Transverse colon (tissue), 4 donors: ENCODE data around the gene PODXL.

Experiments
- POLR2AphosphoS5 ChIP-seq, 3 donors: sonication (generic); formaldehyde crosslinking; IDR thresholded peaks; one replicate each; pipeline ENCODE4 v1.6.1; 2016; ENCODE audit warnings: antibody characterized with exemption in 3 of 3
- TF ChIP-seq, protein P1 (sequence below), 5 experiments: fragments of 200-600 bp in 3 of 5; fragments of 450-650 bp in 2 of 5; sonication (generic) in 3 of 5; IDR thresholded peaks; 1 replicate in 2 of 5; 2 replicates in 3 of 5; pipeline ENCODE4 v1.5.1; 2016 to 2017; ENCODE audit warnings: antibody characterized with exemption in 5 of 5, inconsistent platforms in 3 of 5, mild to moderate bottlenecking in 2 of 5, moderate library complexity in 1 of 5

DNA sequence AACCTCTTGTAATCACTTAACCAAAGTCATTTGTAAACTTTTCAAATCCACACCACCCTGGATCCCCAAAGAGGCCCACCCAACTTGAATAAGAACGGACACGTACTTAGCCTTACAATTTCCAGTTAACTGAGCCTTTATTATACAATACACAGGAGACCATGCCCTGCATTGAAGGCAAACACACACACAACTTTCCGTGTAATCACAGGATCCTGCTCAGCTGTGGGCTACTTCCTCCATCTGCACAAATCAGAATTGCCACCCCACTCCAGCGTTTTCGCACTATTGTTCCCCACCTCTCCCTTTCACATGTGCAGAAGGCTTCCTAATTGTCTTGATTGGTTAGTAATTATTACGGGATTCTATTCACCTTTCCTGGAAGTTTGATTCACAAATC, 12.1 kb upstream of the PODXL start:
- TF ChIP-seq, protein P1, sequence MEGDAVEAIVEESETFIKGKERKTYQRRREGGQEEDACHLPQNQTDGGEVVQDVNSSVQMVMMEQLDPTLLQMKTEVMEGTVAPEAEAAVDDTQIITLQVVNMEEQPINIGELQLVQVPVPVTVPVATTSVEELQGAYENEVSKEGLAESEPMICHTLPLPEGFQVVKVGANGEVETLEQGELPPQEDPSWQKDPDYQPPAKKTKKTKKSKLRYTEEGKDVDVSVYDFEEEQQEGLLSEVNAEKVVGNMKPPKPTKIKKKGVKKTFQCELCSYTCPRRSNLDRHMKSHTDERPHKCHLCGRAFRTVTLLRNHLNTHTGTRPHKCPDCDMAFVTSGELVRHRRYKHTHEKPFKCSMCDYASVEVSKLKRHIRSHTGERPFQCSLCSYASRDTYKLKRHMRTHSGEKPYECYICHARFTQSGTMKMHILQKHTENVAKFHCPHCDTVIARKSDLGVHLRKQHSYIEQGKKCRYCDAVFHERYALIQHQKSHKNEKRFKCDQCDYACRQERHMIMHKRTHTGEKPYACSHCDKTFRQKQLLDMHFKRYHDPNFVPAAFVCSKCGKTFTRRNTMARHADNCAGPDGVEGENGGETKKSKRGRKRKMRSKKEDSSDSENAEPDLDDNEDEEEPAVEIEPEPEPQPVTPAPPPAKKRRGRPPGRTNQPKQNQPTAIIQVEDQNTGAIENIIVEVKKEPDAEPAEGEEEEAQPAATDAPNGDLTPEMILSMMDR (IDR thresholded peaks at IDR 0.05), result no peak
- TF ChIP-seq POLR2AphosphoS5 (IDR thresholded peaks at IDR 0.05), result no peak
